Thoracic aorta (tissue), 2 donors: ENCODE data around the gene E4F1. TPM values are rescaled to one million over a fixed set of nuclear protein-coding genes. Genes with fewer than 3 reads are reported as not detected.

Source experiments
- ATAC-seq: fragments of 150-250 bp; one replicate; pipeline ENCODE4 v1.8.0; 2017; ENCODE audit warnings: low read depth; ENCODE audit not compliant: insufficient number of reproducible peaks, low FRiP score
- DNase-seq: peaks from one replicate; pipeline ENCODE4 v3.0.0-alpha.2; 2020; ENCODE audit warnings: low spot score
- H3K27ac ChIP-seq, 2 donors: fragments of 200-600 bp; sonication (generic); 1 replicate in 1 of 2; 2 replicates in 1 of 2; pipeline ENCODE4 v1.5.1; 2016; ENCODE audit warnings: mild to moderate bottlenecking in 2 of 2, moderate library complexity in 2 of 2
- H3K27me3 ChIP-seq: fragments of 200-600 bp; sonication (generic); replicated peaks from 2 replicates; pipeline ENCODE4 v1.6.0; 2016; ENCODE audit warnings: mild to moderate bottlenecking; ENCODE audit not compliant: insufficient read depth
- H3K36me3 ChIP-seq: fragments of 200-600 bp; sonication (generic); one replicate; pipeline ENCODE4 v1.5.1; 2016
- H3K4me1 ChIP-seq, 2 donors: fragments of 200-600 bp; sonication (generic); 1 replicate in 1 of 2; 2 replicates in 1 of 2; pipeline versions ENCODE4 v1.5.1 to v1.6.0; 2016; ENCODE audit warnings: low read depth in 2 of 2, mild to moderate bottlenecking in 1 of 2; ENCODE audit not compliant: control insufficient read depth in 1 of 2
- H3K4me3 ChIP-seq: fragments of 200-600 bp; sonication (generic); 2 replicates; pipeline ENCODE4 v1.5.1; 2016; ENCODE audit warnings: mild to moderate bottlenecking
- H3K9me3 ChIP-seq: fragments of 200-600 bp; sonication (generic); 2 replicates; pipeline ENCODE4 v1.5.1; 2016
- CTCF ChIP-seq: fragments of 200-600 bp; sonication (generic); IDR thresholded peaks from one replicate; pipeline ENCODE4 v1.5.1; 2019; ENCODE audit warnings: antibody characterized with exemption
- total RNA-seq, 2 donors: library from RNA; depleted of rRNA; stranded (reverse); fragments of >200 nt; gene quantifications; one replicate each; pipeline versions ENCODE4 v1.1.0 to v1.2.3, GENCODE V29; 2016

E4F1 gene
- total RNA-seq, 2 donors from 2014 or later: 44.0 to 50.2 TPM

DNA sequence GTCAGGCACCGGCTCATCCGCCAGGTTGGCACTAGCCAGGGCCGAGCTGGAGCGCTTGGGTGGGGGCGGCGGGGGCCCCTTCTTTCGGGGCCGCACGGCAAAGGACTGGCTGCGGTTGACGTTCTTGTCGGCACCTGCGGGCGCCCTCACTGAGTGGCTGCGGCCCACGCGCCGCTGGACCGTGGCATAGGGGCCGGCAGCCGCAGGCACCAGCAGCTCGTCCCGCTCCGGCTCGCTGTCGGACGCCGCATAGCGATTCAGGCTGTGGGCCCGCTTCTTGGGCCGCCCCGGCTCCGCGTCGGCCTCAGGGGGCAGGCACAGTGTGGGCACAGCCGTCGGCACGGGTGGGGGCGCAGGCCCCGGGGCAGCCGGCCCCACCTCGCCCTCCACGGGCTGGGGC, 42.9 kb upstream of the E4F1 start:
- no peaks in the 10 kb centered on the region for H3K4me1 ChIP-seq
- no peak overlapping the region for H3K27ac ChIP-seq
- H3K9me3 ChIP-seq: no peaks in the 10 kb centered on the region
- no peaks in the 10 kb centered on the region for H3K27me3 ChIP-seq
- DNase-seq (no peak), ATAC-seq (no peak)
- peaks cover 14% of the 10 kb centered on the region for H3K36me3 ChIP-seq
- no peak overlapping the region for H3K4me3 ChIP-seq
- no peak for TF ChIP-seq CTCF

DNA sequence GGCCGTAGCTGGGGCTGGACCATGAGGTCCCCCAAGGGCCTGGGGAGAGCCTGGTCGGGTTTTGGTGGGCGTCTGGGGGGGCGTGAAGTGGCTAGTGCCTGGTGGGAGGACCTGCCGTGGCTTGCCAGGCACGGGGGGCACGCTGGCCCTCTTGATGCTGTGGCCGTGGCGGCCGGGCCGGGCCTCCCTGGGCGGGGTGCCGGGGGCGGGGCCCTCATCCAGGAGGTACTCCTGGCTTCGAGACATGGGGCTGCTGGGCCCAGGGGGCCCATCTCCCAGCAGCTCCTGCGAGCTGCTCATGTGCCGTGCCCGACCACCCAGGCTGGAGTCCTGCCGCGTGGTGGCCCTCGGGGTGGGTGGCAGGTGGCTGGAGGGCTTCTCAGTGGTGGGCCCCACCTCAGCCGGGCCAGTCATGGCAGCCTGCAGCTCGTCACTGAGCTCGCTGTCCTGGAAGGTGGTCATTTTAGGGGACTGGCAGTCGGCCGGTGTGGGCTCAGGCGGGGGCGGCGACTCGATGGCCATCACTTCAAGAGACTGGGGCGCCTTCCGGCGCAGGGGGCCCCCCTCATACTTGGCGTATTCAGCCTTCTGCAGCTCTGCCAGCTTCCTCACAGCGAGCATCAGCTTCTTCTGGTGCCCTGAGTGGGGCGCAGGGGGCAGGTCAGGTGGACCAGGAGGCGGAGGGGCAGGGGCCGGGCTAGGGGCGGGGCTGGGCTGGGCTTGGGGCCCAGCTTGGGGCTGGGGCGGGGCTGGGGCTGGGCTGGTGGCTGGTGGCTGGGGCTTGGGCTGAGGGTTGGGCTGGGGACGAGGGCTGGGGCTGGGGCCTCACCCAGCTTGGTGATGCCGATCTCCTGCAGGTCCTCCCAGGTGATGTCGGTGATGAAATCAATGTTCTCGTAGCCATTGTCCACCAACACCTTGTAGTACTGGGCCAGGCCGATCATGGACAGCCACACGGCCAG, 42.1 kb upstream of the E4F1 start:
- Histone ChIP-seq H3K27me3 (no peaks in the 10 kb centered on the region), H3K9me3 (no peaks in the 10 kb centered on the region), H3K27ac (no peak overlapping the region), H3K4me3 (no peak overlapping the region), H3K4me1 (no peaks in the 10 kb centered on the region), H3K36me3 (peaks cover 7% of the 10 kb centered on the region)
- no peak for ATAC-seq
- no peak for DNase-seq
- TF ChIP-seq CTCF: no peak

DNA sequence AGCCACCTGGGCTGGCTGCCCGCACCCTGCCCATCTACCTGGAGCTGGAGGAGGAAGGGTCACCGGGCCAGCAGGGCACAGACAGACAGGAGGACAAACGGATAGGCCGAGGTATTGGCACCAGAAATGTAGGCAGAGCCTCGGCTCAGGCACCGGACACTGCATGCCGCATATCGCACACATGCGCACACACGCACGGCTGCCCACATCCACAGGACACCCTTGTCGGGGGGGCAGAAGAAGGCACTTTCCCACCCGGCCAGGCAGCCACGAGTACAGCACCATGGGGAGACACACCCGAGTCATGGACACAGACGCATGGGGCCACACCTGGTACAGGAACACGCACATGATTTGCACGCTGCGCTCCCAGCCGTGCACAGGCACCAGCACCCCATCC, 41.4 kb upstream of the E4F1 start:
- DNase-seq (no peak), ATAC-seq (no peak)
- TF ChIP-seq CTCF: no peak
- Histone ChIP-seq H3K4me3 (no peak overlapping the region), H3K27ac (no peak overlapping the region), H3K9me3 (no peaks in the 10 kb centered on the region), H3K27me3 (no peaks in the 10 kb centered on the region), H3K4me1 (no peaks in the 10 kb centered on the region), H3K36me3 (peaks cover 4% of the 10 kb centered on the region)

- ATAC-seq (no peak), DNase-seq (no peak)
- no peaks in the 10 kb centered on the region for H3K27me3 ChIP-seq
- H3K27ac ChIP-seq: no peak overlapping the region
- H3K4me1 ChIP-seq: no peaks in the 10 kb centered on the region
- H3K4me3 ChIP-seq: no peak overlapping the region
- no peaks in the 10 kb centered on the region for H3K36me3 ChIP-seq
- no peaks in the 10 kb centered on the region for H3K9me3 ChIP-seq
- TF ChIP-seq CTCF: no peak
These were observed 39.7 kb upstream of the E4F1 start for GRCh38 chr16:2183671-2184070.

GRCh38 chr16:2184346-2184745, 39.0 kb upstream of the E4F1 start:
- Histone ChIP-seq H3K4me3 (no peak overlapping the region), H3K4me1 (no peaks in the 10 kb centered on the region), H3K27ac (no peak overlapping the region), H3K9me3 (no peaks in the 10 kb centered on the region), H3K36me3 (no peaks in the 10 kb centered on the region), H3K27me3 (no peaks in the 10 kb centered on the region)
- no peak for TF ChIP-seq CTCF
- DNase-seq (no peak), ATAC-seq (no peak)
